ENCODE measurements around the gene IQCC.
A peak's percentile ranks its signal among the peaks of the same experiment; 100 is the strongest.

Gene IQCC

DNA sequence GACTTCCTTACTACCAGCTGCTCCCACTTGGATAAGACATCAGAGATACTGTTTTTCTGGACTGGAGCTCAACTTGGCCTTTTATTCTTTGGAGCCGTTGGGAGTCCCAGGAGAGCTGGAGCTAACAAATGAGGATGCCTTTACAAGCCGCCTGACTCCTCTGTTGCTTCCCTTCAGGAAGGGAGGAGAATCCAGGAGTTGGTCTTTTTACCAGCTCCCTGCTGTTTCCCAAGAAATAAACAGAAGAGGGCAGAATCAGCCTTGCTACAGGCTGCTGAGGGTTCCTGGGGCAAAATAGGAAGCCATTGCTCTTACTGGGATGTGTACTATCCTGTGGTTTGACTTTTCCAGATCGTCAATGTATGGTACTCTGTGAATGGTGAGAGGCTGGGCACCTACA is 18.2 kb downstream of the IQCC start:
- Mint-ChIP-seq H3K27ac (peak overlapping the region in 2 of 3 experiments; percentile 31 to 55), H3K4me3 (peak overlapping the region; percentile 98 to 99 (median 99)), H3K4me1 (peaks cover 27% of the 10 kb centered on the region), H3K36me3 (ENCODE audit: low read depth) (peaks cover 39% of the 10 kb centered on the region), H3K27me3 (ENCODE audit: low read depth) (peaks cover 4% of the 10 kb centered on the region), H3K9me3 (no peaks in the 10 kb centered on the region)
- TF ChIP-seq, protein P1, sequence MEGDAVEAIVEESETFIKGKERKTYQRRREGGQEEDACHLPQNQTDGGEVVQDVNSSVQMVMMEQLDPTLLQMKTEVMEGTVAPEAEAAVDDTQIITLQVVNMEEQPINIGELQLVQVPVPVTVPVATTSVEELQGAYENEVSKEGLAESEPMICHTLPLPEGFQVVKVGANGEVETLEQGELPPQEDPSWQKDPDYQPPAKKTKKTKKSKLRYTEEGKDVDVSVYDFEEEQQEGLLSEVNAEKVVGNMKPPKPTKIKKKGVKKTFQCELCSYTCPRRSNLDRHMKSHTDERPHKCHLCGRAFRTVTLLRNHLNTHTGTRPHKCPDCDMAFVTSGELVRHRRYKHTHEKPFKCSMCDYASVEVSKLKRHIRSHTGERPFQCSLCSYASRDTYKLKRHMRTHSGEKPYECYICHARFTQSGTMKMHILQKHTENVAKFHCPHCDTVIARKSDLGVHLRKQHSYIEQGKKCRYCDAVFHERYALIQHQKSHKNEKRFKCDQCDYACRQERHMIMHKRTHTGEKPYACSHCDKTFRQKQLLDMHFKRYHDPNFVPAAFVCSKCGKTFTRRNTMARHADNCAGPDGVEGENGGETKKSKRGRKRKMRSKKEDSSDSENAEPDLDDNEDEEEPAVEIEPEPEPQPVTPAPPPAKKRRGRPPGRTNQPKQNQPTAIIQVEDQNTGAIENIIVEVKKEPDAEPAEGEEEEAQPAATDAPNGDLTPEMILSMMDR (IDR thresholded peaks at IDR 0.05; ENCODE audit: unreplicated experiment in 3 of 3) = no peak

GRCh38 chr1:32224285-32224684 is 18.8 kb downstream of the IQCC start:
- peaks cover 45% of the 10 kb centered on the region for H3K36me3 Mint-ChIP-seq (ENCODE audit: low read depth)
- H3K4me3 Mint-ChIP-seq = peak overlapping the region; percentile 83 to 99 (median 98)
- H3K9me3 Mint-ChIP-seq = no peaks in the 10 kb centered on the region
- TF ChIP-seq, protein P1 (IDR thresholded peaks at IDR 0.05; ENCODE audit: unreplicated experiment in 3 of 3) = no peak
- peaks cover 4% of the 10 kb centered on the region for H3K27me3 Mint-ChIP-seq (ENCODE audit: low read depth)
- peaks cover 27% of the 10 kb centered on the region for H3K4me1 Mint-ChIP-seq
- H3K27ac Mint-ChIP-seq = peak overlapping the region in 2 of 3 experiments; percentile 31 to 55

DNA sequence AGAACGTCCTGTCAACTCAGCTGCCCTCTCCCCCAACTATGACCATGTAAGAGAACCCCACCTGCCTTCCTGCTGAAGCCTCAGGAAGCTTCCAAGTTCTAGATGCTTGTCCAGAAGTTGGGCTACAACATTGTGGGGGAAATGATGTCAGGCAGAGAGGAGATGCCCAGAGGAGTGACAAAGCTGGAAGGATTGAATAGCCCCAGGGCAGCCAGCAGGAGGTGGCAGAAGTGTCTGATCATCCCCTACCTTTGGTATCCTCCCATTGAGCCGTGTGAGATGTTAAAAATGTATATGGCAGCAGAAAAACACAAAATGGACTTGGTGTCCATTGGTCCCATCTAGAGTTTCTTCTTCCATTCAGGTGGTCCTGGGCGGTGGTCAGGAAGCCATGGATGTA is 23.3 kb downstream of the IQCC start:
- Mint-ChIP-seq H3K9me3 (no peaks in the 10 kb centered on the region), H3K27ac (no peak overlapping the region), H3K4me3 (no peak overlapping the region), H3K27me3 (ENCODE audit: low read depth) (no peaks in the 10 kb centered on the region), H3K36me3 (ENCODE audit: low read depth) (peaks cover 48% of the 10 kb centered on the region), H3K4me1 (peaks cover 7% of the 10 kb centered on the region)
- TF ChIP-seq, protein P1 (IDR thresholded peaks at IDR 0.05; ENCODE audit: unreplicated experiment in 3 of 3) = no peak

- TF ChIP-seq, protein P1 (IDR thresholded peaks at IDR 0.05; ENCODE audit: unreplicated experiment in 3 of 3) = no peak
- H3K27ac Mint-ChIP-seq = no peak overlapping the region
- H3K9me3 Mint-ChIP-seq = no peaks in the 10 kb centered on the region
- peaks cover 37% of the 10 kb centered on the region for H3K36me3 Mint-ChIP-seq (ENCODE audit: low read depth)
- no peaks in the 10 kb centered on the region for H3K27me3 Mint-ChIP-seq (ENCODE audit: low read depth)
- H3K4me1 Mint-ChIP-seq = no peaks in the 10 kb centered on the region
- H3K4me3 Mint-ChIP-seq = no peak overlapping the region
Measured at GRCh38 chr1:32231843-32232432, 26.5 kb downstream of the IQCC start.

DNA sequence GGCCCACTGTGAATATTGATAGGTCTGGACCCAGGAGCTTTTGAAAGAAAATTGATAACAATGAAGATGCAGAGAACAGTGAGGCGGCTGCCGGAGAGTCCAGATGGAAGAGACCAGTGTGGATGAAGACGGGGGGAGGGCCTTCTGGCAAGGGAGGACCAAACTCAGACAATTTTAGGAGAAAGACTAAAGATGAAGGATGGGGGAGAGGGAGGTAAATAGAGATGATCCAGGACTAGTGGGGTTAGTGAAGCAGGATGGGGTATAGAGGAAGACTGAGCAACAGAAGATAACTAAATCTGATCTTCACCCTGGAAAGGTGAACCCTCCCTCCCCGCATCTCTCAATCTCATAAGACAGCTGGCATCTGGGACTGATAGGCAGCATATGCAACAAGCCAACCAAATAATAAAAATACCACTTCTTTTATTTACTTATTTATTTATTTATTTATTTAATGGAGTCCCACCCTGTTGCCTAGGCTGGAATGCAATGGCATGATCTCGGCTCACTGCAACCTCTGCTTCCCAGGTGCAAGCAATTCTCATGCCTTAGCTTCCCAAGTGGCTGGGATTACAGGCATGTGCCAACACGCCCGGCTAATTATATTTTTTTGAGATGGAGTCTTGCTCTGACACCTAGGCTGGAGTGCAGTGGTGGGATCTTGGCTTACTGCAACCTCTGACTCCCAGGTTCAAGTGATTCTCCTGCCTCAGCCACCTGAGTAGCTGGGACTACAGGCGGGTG is 27.3 kb downstream of the IQCC start:
- Mint-ChIP-seq H3K4me1 (no peaks in the 10 kb centered on the region), H3K27me3 (ENCODE audit: low read depth) (no peaks in the 10 kb centered on the region), H3K27ac (no peak overlapping the region), H3K4me3 (no peak overlapping the region), H3K36me3 (ENCODE audit: low read depth) (peaks cover 31% of the 10 kb centered on the region), H3K9me3 (no peaks in the 10 kb centered on the region)
- TF ChIP-seq, protein P1 (IDR thresholded peaks at IDR 0.05; ENCODE audit: unreplicated experiment in 3 of 3) = no peak

All from nephron (organoid).